Effector memory CD4-positive, alpha-beta T cell (primary cell): ENCODE results near the gene MNAT1.

ENCODE experiments used
- DNase-seq, 3 donors: peaks; one replicate each; pipeline ENCODE4 v3.0.0-alpha.2; 2020
- H3K27ac ChIP-seq: 2 replicates; pipeline ENCODE4 v1.7.0; 2013; ENCODE audit warnings: mild to moderate bottlenecking, low read length, moderate library complexity; ENCODE audit not compliant: insufficient read depth, poor library complexity, severe bottlenecking
- H3K27me3 ChIP-seq: replicated peaks from 2 replicates; pipeline ENCODE4 v1.7.0; 2013; ENCODE audit warnings: mild to moderate bottlenecking, low read length; ENCODE audit not compliant: insufficient read depth, control insufficient read depth, poor library complexity, severe bottlenecking
- H3K36me3 ChIP-seq: 2 replicates; pipeline ENCODE4 v1.7.0; 2013; ENCODE audit warnings: mild to moderate bottlenecking, low read length, moderate library complexity; ENCODE audit not compliant: control insufficient read depth, insufficient read depth
- H3K4me1 ChIP-seq: 2 replicates; pipeline ENCODE4 v1.7.0; 2013; ENCODE audit warnings: low read length, mild to moderate bottlenecking; ENCODE audit not compliant: control insufficient read depth, insufficient read depth, poor library complexity, severe bottlenecking
- H3K4me3 ChIP-seq: 2 replicates; pipeline ENCODE4 v1.7.0; 2013; ENCODE audit warnings: low read length, low read depth, mild to moderate bottlenecking; ENCODE audit not compliant: insufficient read depth, poor library complexity, severe bottlenecking
- H3K9me3 ChIP-seq: 2 replicates; pipeline ENCODE4 v1.7.0; 2013; ENCODE audit warnings: mild to moderate bottlenecking, low read length, moderate library complexity; ENCODE audit not compliant: control insufficient read depth

Gene MNAT1

DNA sequence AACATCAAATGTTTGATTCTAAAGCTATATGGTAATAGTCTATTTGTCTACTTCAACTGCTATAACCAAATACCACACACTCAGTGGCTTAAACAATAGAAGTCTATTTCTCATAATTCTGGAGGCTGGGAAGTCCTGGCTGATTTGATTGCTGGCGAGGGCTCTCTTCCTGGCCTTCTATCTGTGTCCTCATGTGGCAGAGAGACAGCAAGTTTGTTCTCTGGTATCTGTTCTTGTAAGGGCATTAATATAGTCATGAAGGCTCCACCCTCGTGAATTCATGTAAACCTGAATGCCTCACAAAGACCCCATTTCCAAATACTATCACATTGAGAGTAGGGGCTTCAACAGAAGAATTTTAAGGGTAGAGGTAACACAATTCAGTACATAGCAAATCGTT is 212.2 kb downstream of the MNAT1 start:
- H3K27ac ChIP-seq, result no peak overlapping the region
- H3K9me3 ChIP-seq, result no peaks in the 10 kb centered on the region
- H3K27me3 ChIP-seq, result no peaks in the 10 kb centered on the region
- H3K4me1 ChIP-seq, result no peaks in the 10 kb centered on the region
- no peak for DNase-seq
- H3K36me3 ChIP-seq, result no peaks in the 10 kb centered on the region
- H3K4me3 ChIP-seq, result no peak overlapping the region

DNA sequence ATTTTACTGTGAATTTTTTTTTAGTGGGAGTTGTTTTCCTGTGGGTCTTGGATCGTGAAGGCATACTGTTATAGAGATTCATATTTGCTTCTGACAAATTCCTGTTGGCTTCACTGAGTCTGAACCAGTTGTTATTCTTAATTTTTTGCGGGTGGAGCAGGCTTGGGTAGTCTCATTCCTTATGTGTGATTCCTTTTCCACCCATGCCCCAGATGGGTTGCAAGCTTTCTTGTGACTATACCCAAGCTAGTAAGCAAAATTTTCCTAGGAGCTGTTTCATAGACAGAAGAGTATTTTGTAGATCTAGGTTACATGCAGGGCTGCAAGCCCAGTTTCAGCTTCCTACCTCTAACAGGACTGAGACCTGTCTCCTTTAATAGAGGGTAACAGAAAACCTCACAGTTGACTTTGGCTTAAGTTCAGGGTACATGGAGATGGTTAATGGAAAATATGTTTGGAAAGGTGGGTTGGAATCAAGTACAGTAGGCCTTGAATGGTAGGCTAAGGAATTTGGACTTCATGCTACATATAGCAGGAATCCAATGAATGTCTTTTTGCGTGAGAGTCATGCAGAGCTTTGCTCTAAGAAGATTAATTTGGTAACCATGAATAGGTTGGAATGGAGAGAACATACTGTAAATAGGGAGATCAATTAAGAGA is 217.3 kb downstream of the MNAT1 start:
- DNase-seq, result no peak
- no peak overlapping the region for H3K27ac ChIP-seq

DNA sequence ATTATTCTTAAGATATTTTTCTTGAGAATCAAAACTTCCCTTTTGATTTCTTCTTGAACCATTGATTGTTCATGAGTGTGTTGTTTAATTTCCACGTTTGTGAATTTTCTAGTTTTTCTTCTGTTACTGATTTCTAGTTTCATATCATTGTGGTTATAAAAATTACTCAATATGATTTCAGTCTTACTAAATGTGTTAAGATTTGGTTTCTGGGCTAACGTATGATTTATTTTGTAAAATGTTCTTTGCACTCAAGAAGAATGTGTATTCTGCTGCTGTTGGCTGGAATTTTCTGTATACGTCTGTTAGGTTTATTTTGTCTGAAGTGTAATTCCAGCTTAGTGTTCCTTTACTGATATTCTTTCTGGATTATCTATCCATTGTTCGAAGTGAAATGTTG is 221.6 kb downstream of the MNAT1 start:
- Histone ChIP-seq H3K36me3 (no peaks in the 10 kb centered on the region), H3K27ac (no peak overlapping the region)

More for the DNA sequence above, 217.3 kb downstream of the MNAT1 start:
- Histone ChIP-seq H3K27me3 (no peaks in the 10 kb centered on the region), H3K4me1 (no peaks in the 10 kb centered on the region), H3K36me3 (no peaks in the 10 kb centered on the region), H3K9me3 (peaks cover 4% of the 10 kb centered on the region), H3K4me3 (no peak overlapping the region)

DNA sequence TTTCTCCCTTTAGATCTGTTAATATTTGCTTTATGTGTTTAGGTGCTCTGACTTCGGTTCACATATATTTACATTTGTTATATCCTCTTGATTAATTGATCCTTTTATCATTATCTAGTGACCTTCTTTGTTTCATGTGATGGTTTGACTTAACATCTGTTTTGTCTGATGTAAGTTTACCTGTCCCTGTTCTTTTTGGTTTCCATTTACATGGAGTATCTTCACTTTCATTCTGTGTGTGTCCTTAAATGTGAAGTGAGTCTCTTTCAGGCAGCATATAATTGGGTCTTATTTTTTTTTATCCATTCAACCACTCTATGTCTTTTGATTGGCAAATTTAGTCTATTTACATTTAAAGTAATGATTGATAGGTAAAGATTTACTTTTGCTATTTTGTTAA is 222.1 kb downstream of the MNAT1 start:
- Histone ChIP-seq H3K27me3 (no peaks in the 10 kb centered on the region), H3K9me3 (peaks cover 9% of the 10 kb centered on the region), H3K4me1 (no peaks in the 10 kb centered on the region), H3K4me3 (no peak overlapping the region), H3K36me3 (no peaks in the 10 kb centered on the region), H3K27ac (no peak overlapping the region)
- no peak for DNase-seq

More for the DNA sequence above, 221.6 kb downstream of the MNAT1 start:
- Histone ChIP-seq H3K27me3 (no peaks in the 10 kb centered on the region), H3K4me1 (no peaks in the 10 kb centered on the region), H3K4me3 (no peak overlapping the region), H3K9me3 (peaks cover 9% of the 10 kb centered on the region)
- no peak for DNase-seq

DNA sequence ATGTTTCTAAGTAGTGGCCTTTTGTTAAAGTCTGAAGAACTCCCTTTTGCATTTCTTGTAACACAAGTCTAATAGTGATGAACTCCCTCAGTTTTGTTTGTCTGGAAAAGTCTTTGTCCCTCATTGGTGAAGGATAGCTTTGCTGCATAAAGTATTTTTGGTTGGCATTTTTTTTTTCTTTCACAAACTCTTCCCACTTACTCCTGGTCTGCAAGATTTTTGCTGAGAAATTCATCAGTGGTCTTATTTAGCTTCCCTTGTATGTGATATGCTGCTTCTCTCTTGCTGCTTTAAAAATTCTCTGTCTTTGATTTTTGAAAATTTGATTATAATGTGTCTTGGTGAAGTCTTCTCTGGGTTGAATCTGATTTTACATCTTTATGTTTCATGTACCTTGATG is 223.6 kb downstream of the MNAT1 start:
- H3K4me1 ChIP-seq, result no peaks in the 10 kb centered on the region
- no peaks in the 10 kb centered on the region for H3K27me3 ChIP-seq
- peaks cover 9% of the 10 kb centered on the region for H3K9me3 ChIP-seq
- no peak overlapping the region for H3K27ac ChIP-seq
- H3K4me3 ChIP-seq, result no peak overlapping the region
- DNase-seq, result no peak
- no peaks in the 10 kb centered on the region for H3K36me3 ChIP-seq

DNA sequence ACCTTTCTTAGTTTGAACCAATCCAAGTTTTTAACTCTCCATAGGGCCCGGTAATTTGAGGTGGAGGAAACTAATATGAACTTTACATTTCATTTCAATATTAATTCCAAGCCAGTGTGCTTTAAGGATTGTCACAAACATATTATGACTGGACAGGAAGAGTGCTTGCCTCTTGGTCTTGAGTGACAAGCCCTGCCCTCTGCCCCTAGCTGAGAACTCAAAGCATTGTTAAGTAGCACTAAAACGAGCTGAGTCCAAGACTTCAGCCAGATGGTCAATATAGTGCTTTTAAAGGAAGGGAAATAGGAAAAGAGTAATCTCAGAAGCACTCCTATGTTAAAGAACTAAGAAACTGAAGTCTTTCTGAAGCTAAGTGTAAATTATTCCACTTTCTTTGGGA is 229.2 kb downstream of the MNAT1 start:
- no peak for DNase-seq
- Histone ChIP-seq H3K27ac (no peak overlapping the region), H3K4me3 (no peak overlapping the region), H3K27me3 (no peaks in the 10 kb centered on the region), H3K36me3 (no peaks in the 10 kb centered on the region), H3K9me3 (no peaks in the 10 kb centered on the region), H3K4me1 (no peaks in the 10 kb centered on the region)

DNA sequence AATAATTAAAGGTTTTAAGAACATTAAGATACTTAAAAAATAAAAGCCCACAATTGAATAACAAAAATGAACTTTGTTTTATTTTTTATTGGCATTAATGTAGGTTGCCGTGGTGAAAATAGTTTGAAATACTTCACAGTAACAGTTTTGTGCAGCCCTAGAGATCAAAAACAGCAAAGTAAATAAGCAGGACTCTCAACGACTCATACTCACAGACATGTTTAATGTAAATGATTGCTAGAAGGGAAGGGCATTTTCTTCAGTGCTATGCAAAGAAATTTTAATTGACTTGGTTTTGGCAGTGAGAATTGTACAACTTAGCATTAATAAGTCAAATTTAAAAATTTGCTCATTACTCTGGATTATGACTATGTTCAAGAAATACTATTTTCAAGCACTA is 230.3 kb downstream of the MNAT1 start:
- no peak for DNase-seq
- H3K9me3 ChIP-seq, result no peaks in the 10 kb centered on the region
- no peak overlapping the region for H3K4me3 ChIP-seq
- H3K36me3 ChIP-seq, result no peaks in the 10 kb centered on the region
- no peak overlapping the region for H3K27ac ChIP-seq
- no peaks in the 10 kb centered on the region for H3K4me1 ChIP-seq
- no peaks in the 10 kb centered on the region for H3K27me3 ChIP-seq

DNA sequence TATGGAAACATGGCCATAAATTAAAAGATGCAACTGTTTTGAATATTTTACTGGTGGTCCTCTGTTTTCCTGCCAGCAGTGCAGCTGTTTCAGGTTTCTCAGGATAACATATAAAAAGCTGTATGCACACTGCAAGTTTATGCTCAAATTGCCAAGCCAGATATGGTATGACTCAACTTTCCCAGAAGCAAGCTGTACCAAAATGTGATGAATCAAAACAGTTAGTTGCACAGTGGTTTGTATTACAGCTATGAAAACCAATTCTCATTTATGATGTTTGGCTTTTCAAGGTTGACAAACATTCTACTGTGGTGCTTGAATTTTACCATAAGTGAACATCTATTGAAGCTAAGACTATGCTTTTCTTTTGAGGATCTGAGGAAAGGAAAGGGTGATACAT is 230.8 kb downstream of the MNAT1 start:
- no peak for DNase-seq
- H3K4me1 ChIP-seq, result no peaks in the 10 kb centered on the region
- H3K4me3 ChIP-seq, result no peak overlapping the region
- H3K27ac ChIP-seq, result no peak overlapping the region
- H3K27me3 ChIP-seq, result no peaks in the 10 kb centered on the region
- no peaks in the 10 kb centered on the region for H3K36me3 ChIP-seq
- H3K9me3 ChIP-seq, result no peaks in the 10 kb centered on the region

DNA sequence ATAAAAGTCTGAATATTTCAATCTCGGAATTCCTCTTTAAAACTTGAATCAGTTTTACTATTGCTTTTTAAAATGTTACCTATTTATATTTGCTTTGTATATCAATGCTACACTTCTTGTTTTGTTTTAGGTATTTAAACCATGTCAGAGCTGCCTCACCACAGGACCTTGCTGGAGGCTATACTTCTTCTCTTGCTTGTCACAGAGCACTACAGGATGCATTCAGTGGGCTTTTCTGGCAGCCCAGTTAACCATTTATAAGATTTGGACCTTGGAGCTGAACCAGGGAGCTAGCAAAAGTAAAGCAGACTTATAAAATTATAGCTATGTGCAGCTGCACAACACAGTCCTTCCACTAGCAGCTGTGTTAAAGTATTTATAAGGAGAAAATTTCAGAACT is 233.5 kb downstream of the MNAT1 start:
- Histone ChIP-seq H3K4me1 (no peaks in the 10 kb centered on the region), H3K36me3 (no peaks in the 10 kb centered on the region), H3K4me3 (no peak overlapping the region), H3K9me3 (no peaks in the 10 kb centered on the region), H3K27ac (no peak overlapping the region), H3K27me3 (no peaks in the 10 kb centered on the region)
- no peak for DNase-seq

DNA sequence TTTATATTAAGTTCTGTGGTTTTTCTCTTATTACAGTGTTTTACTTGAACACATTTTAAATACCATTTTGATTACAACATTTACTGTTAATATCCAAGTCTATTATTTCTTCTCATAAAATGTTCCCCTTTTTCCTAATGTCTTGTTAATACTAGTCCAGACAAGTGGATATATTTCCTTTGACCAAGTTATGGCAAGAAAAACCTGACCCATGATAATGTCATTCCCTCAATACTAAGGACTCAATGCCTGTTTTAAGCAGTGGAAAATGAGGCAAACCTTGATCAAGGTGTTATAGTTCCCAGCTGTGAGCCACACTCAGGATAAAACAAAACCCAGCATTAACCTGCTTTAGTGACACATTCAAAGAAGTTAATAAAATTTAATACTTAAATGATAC is 234.1 kb downstream of the MNAT1 start:
- Histone ChIP-seq H3K9me3 (no peaks in the 10 kb centered on the region), H3K4me3 (no peak overlapping the region), H3K36me3 (no peaks in the 10 kb centered on the region), H3K27ac (no peak overlapping the region), H3K4me1 (no peaks in the 10 kb centered on the region), H3K27me3 (no peaks in the 10 kb centered on the region)
- DNase-seq, result no peak
